ENCODE results near the gene ANKMY2.
"Not testable (repeated sequence)": the region's sequence is repeated elsewhere in the genome, so short reads cannot be mapped to it uniquely, and the experiment has no call there.

Gene ANKMY2

DNA sequence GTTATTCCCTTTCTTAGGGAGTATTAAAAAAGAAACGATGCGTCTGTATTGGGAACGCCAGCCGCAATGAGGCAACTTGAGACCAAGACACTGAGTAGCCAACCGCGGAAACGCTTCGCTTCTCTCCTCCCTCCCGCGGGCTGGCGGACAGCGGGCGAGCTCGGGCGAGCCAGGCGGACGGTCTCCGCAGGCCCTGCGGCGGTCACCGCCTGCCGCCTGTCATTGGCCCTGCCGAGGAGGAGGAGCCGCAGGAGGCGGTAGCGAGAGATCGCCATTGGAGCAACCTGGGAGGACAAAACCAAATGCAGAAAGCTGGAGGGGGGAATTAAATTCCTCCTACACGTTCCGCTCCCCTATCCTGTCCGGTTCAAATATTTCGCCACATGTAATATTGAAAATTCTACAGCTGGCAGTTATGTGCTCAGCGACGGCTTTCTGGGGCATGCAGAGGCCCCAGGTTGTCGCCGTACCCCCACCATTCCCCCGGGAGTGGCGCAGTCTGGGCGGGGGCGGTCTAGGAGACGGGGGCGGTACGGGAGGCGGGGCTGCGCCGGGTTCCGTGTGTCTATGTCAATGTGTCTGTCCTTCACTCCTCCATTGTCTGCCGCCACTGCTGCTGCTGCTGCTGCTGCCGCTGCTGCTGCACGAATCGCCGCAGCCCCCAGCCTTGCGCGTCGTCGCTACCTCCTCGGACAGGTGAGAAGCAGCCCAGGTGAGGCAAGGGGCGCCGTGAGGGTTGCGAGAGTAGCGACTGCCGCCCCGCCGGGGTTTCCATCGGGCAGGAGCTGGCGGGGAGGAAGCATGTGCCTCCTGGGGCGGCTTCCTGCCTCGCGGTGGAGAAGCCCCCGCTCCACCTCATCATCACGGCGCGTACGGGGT is at the start of gene ANKMY2, which contains the start of gene BZW2:
Gene ANKMY2 (minus strand): TSS at position 162 of the 879 bp plus-strand sequence. CDS start 181 bp downstream, outside the sequence.
Gene BZW2 (plus strand): TSS at position 589 of the 879 bp plus-strand sequence. CDS start 19,263 bp downstream, outside the sequence.
- DNase-seq = peak; percentile 98

DNA sequence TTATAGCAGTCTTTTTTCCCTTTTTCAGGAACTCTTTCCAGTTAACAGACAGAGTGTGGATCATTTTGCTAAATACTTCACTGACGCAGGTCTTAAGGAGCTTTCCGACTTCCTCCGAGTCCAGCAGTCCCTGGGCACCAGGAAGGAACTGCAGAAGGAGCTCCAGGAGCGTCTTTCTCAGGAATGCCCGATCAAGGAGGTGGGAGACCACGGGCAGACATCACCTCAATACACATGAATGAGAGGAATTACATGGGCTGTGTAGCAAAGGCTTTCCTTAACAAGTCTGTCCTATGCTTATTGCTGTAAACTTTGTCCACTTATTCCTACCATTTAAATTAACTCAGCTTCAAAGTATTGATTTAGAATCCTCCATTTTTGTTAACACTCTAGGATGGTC is 49.3 kb upstream of the ANKMY2 start:
- DNase-seq = no peak

- no peak for DNase-seq
Observed at GRCh38 chr7:16693601-16694318, 48.2 kb upstream of the ANKMY2 start.

DNA sequence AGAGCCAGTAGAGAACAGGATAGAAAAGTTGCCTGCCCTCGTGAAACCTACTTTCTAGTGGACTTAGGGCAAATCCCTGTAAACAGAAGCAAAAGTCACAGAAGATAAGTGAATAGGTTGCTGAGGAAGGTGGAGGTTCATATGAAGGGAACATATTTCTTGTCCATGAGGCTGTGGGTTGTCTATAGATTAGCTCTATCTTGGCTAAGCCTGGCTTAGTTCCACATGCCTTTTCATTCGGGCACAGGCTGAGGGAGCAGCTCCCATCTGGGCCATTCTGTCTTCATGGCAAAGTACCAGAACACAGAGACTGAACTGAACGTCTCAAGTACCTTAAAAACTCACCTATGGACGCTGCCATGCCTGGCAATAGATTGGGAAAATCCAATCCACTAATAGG is 45.7 kb upstream of the ANKMY2 start:
- DNase-seq = no peak

DNA sequence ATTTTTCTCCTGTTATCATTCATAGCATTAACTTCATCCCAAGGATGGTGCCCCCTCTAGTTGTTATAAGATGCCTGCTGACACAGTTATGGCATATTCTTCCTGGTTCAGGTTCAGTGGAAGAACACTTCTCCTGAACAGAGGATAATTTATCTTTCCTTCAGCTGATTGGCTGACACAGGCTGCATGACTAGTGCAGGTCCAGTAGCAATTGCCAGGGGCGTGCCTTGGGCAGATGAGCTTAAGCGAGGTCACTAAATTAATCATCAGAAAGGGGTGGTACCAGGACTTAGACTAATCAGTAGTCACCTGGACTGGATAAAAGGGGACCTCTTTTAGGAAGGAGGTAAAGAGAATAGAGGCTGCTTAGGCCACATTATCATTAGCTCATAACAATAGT is 42.7 kb upstream of the ANKMY2 start:
- peak; percentile 36 for DNase-seq

GRCh38 chr7:16685535-16685934 is 40.0 kb upstream of the ANKMY2 start:
- DNase-seq = no peak

GRCh38 chr7:16684935-16685334 is 39.4 kb upstream of the ANKMY2 start:
- DNase-seq = no peak

DNA sequence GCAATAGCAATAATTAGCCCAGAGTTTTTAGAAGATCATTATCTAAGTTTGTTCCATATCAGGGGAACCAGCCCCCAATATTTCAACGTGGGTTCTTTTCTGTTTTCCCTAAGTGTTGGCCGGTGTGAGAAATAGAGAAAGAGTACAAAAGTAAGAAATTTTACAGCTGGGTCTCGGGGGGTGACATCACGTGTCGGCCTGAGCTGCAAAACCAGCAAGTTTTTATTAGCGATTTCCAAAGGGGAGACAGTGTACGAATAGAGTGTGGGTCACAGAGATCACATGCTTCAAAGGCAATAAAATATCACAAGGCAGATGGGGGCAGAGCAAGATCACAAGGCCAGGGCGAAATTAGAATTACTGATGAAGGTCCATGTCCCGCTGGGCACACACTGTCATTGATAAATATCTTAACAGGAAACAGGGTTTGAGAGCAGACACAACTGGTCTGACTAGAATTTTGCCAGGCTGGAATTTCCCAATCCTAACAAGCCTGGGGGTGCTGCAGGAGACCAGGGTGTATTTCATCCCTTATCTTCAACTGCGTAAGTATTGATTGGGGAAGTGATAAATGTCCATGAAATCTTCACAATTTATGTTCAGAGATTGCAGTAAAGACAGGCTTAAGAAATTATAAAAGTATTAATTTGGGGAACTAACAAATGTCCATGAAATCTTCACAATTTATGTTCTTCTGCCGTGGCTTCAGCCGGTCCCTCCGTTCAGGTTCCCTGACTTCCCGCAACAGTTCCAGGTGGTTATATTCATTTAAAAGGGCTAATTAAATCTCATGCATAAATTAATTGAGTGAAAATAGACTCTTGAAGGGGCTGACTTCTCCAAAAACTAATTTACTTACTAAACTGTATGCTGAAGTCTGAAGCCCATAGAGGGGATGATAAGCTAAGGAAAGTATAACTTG is 33.4 kb upstream of the ANKMY2 start:
- DNase-seq = not testable (repeated sequence)

DNA sequence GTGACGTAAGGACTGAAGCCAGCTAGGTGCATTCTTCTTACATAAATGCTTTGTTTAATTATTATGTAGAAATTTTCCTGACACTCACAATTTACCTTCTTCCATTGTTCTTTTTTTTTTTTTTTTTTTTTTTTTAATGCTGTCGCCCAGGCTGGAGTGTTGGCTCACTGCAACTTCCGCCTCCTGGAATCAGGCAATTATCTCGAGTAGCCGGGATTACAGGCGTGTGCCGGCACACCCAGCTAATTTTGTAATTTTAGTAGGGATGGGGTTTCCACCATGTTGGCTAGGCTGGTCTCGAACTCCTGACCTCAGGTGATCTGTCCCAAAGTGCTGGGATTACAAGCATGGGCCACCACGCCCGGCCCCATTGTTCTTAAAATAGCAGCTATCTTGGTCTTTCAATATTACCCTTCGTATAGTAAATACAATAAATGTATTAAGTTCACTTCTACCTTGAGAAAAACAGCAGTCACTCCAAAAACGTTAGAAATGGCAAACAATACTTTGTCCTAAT is 32.5 kb upstream of the ANKMY2 start:
- no peak for DNase-seq

DNA sequence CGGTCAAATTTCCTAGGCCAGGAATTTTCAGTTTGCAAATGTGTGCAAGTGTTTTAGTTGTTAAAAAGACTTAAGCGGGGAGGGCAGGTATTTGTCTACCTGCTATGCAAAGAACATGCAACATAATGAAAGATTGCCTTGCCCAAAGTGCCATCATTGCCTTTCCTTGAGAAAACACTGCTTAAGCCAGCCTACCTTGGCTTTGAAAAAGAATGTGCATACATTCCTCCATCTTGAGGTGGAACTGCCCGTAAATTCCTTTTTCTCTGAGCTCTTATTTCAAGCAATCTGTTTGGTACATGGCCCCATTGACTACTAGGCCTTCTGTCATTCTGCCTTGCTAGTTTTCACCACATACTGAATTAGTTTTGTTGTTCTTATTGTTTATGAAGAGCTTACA is 29.7 kb upstream of the ANKMY2 start:
- DNase-seq = no peak

GRCh38 chr7:16671811-16672210 is 26.3 kb upstream of the ANKMY2 start:
- no peak for DNase-seq

GRCh38 chr7:16670731-16671344 is 25.3 kb upstream of the ANKMY2 start:
- DNase-seq = no peak

GRCh38 chr7:16670021-16670420 is 24.5 kb upstream of the ANKMY2 start:
- peak; percentile 76 for DNase-seq

DNA sequence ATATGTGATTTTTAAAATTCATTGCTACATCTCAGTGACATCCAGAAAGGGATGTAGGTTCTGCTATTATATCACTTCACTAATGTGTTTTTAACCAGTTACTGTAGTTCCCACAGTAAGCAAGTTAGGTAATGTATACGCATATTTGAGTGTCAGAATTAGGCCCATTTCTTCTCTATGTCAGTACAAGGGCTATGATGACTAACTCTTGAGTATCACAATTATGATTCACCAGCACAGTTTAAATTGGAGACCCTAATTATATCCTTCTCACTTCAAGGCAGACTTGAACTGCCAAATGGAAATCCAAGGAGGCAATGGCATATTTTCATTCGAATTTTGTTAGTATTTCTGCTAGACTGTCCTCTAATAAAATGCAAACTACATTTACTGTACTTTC is 24.0 kb upstream of the ANKMY2 start:
- DNase-seq = peak; percentile 84

GRCh38 chr7:16668978-16669377 is 23.4 kb upstream of the ANKMY2 start:
- DNase-seq = no peak

DNA sequence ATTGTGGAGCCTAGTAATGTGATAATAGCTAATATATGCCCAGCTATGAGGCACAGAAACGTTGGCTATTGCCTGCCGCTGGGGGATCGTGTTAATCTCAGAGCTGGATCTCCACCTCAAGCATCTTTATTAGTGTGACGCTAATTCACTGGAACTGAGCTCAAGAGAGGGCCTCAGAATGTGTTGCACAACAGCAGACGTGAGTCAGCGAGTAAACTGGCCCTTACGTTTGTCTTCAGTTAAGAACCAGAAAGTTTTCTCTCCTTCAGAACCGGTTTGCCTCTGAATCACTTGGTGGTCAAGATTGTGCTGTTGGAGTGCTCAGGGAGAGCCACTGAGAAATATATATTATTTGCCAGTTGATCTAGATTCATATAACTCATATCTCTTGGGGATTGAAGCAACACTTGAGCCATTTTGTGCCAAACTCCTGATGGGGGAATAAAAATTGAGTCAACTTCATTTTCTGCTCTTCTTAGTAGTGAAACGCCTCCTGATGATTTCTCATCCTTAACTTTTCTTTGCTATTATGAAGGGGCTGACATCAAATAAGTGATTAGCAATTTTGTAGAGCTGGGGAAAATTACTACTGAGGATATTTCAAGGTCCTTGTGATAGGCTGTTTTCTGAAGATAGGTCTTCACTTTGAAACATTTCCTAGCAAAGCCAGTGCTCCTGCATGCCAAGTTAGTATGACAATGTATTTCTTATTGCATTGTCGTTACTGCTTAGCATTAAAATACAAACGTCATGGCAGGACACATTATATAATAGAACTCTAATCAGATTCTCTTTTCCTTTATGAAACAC is 22.7 kb upstream of the ANKMY2 start:
- DNase-seq = peak; percentile 99

- no peak for DNase-seq
Observed at GRCh38 chr7:16667355-16667754, 21.8 kb upstream of the ANKMY2 start.

DNA sequence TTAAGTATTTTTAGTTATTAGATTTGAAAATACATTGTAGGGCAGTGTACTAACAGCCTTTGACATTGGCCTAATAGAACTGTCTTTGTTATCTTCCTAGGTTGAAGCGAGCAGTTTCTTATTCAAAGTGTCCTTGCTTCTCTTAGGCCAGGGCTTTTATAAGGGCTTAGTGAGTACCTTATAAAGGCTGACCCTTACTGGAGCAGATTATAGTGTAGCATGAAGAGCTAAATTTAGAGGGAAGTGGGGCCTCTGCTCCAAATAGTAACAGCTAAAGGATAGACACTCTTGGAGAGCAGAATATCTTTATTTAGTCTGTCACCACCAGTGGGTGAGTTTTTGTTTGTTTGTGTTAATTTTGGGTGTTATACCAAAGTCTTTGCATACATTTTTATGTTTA is 16.4 kb upstream of the ANKMY2 start:
- DNase-seq = no peak

- DNase-seq = peak; percentile 78
Observed at GRCh38 chr7:16660702-16661464, 15.3 kb upstream of the ANKMY2 start.

- DNase-seq = not testable (repeated sequence)
Observed at GRCh38 chr7:16659854-16660497, 14.4 kb upstream of the ANKMY2 start.
